ENCODE results near the gene RER1.

- no peak for TF ChIP-seq CTCF (conservative IDR thresholded peaks at IDR 0.05 in 1 of 2, IDR thresholded peaks at IDR 0.05 in 1 of 2; ENCODE audit: extremely low read depth in 1 of 2, insufficient read depth in 1 of 2, low read depth in 1 of 2, low read length in 2 of 2)
- TF ChIP-seq EZH2 (IDR thresholded peaks at IDR 0.05; ENCODE audit: borderline replicate concordance, low read length): no peak
These were observed 3.1 kb downstream of the RER1 start for GRCh38 chr1:2394761-2395160.
